ENCODE measurements around the gene PAK1.

PAK1 gene

GRCh38 chr11:77351281-77351886 lies 122.5 kb downstream of the PAK1 start:
- ChIA-PET POLR2A (no interaction called here), CTCF (interaction anchor here (0.9 to 1.0 kb wide), 2 partner anchors 13 to 260 kb away, joined by 3 read pairs; no protein-coding TSS in a partner anchor)
- TF ChIP-seq CTCF (IDR thresholded peaks at IDR 0.05; ENCODE audit: control extremely low read depth, extremely low read depth, low read depth, missing control alignments), result no peak
- no peak for DNase-seq (ENCODE audit: extremely low spot score)

DNA sequence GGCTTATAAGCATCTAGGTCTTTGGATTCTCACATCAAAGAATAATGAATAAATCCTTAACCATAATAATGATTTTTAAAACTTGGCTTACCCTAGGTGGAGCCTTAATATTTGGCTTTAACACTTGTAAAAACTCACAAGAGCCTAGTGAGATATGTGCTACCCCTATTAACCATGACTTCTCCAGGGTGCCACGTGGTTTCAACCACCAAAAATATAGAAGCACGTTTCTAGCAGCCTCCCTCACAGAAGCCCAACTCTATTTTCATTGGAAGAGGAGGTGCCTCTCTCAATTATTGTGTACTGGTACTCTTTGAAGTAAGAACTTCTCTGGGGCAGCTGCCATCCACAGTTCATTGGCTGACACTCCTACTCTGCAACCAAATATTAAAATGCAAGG lies 125.9 kb downstream of the PAK1 start:
- no peak for DNase-seq (ENCODE audit: extremely low spot score)
- ChIA-PET CTCF (no interaction called here), POLR2A (no interaction called here)
- no peak for TF ChIP-seq CTCF (IDR thresholded peaks at IDR 0.05; ENCODE audit: control extremely low read depth, extremely low read depth, low read depth, missing control alignments)

GRCh38 chr11:77346906-77347603 lies 126.8 kb downstream of the PAK1 start:
- ChIA-PET POLR2A (no interaction called here), CTCF (no interaction called here)
- DNase-seq (ENCODE audit: extremely low spot score), result no peak

GRCh38 chr11:77345621-77346020 lies 128.3 kb downstream of the PAK1 start:
- no peak for TF ChIP-seq CTCF (IDR thresholded peaks at IDR 0.05; ENCODE audit: control extremely low read depth, extremely low read depth, low read depth, missing control alignments)
- CTCF ChIA-PET, result no interaction called here
- no peak for DNase-seq (ENCODE audit: extremely low spot score)
- POLR2A ChIA-PET, result no interaction called here

More at GRCh38 chr11:77346906-77347603, 126.8 kb downstream of the PAK1 start:
- TF ChIP-seq CTCF (IDR thresholded peaks at IDR 0.05; ENCODE audit: control extremely low read depth, extremely low read depth, low read depth, missing control alignments), result no peak

DNA sequence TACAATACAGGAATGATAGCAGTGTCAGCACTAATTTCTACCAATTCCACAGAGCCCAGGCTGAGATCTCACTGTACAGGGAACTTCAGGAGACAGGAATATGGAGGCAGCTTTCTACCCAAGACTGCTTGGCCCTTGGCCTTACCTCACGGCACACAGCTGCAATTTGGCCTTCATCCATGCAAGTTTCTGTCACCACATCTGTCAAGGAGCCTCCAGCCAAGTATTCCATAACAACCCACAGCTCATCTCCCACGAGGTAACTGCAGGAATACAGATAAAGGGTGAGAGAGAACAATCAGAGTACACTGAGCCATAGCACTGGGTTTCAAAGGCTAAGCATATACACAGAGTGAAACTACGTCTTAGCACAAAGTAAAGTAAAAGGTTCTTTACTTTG lies 133.4 kb downstream of the PAK1 start:
- ChIA-PET CTCF (no interaction called here), POLR2A (no interaction called here)
- DNase-seq (ENCODE audit: extremely low spot score), result no peak
- TF ChIP-seq CTCF (IDR thresholded peaks at IDR 0.05; ENCODE audit: control extremely low read depth, extremely low read depth, low read depth, missing control alignments), result no peak

DNA sequence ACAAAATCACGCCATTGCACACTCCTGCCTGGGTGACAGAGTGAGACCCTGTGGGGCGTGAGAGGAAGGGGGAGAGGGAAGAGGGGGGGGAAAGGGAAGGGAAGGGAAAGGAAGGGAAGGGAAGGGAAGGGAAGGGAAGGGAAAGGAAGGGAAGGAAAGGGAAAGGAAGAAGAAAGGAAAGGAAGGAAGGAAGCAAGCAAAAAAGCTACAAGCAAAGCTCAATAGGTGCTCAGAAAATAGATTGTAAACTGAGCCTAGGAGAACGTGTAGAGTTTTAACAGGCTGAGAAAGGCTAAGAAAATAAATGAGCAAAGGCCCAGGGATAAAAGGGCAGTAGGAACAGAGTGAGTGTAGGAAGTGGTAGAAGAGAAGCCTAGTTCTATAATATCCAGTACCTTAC lies 141.6 kb downstream of the PAK1 start:
- POLR2A ChIA-PET, result no interaction called here
- TF ChIP-seq CTCF (IDR thresholded peaks at IDR 0.05; ENCODE audit: control extremely low read depth, extremely low read depth, low read depth, missing control alignments), result no peak
- CTCF ChIA-PET, result interaction anchor here (1.3 kb wide), 1 partner anchor 10 kb away, joined by 3 read pairs; no protein-coding TSS in a partner anchor
- DNase-seq (ENCODE audit: extremely low spot score), result no peak
